ENCODE results near the gene GLB1L3. TPM values are rescaled to one million over a fixed set of nuclear protein-coding genes. Genes with fewer than 3 reads are reported as not detected.

The GLB1L3 gene
- total and polyA plus RNA-seq, 2 experiments from 2014 or later, result 0.17 TPM; not detected in 1

- TF ChIP-seq EZH2phosphoT487 (IDR thresholded peaks at IDR 0.05; ENCODE audit: low read depth, severe bottlenecking, unreplicated experiment), result no peak
- TF ChIP-seq, protein P1, sequence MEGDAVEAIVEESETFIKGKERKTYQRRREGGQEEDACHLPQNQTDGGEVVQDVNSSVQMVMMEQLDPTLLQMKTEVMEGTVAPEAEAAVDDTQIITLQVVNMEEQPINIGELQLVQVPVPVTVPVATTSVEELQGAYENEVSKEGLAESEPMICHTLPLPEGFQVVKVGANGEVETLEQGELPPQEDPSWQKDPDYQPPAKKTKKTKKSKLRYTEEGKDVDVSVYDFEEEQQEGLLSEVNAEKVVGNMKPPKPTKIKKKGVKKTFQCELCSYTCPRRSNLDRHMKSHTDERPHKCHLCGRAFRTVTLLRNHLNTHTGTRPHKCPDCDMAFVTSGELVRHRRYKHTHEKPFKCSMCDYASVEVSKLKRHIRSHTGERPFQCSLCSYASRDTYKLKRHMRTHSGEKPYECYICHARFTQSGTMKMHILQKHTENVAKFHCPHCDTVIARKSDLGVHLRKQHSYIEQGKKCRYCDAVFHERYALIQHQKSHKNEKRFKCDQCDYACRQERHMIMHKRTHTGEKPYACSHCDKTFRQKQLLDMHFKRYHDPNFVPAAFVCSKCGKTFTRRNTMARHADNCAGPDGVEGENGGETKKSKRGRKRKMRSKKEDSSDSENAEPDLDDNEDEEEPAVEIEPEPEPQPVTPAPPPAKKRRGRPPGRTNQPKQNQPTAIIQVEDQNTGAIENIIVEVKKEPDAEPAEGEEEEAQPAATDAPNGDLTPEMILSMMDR (IDR thresholded peaks at IDR 0.05; ENCODE audit: poor library complexity), result no peak
- no peak for TF ChIP-seq EZH2 (IDR thresholded peaks at IDR 0.05; ENCODE audit: borderline replicate concordance)
- H3K9me3 ChIP-seq (ENCODE audit: low read depth), result no peaks in the 10 kb centered on the region
- H4K20me1 ChIP-seq (ENCODE audit: insufficient read depth, poor library complexity, severe bottlenecking), result no peaks in the 10 kb centered on the region
- peaks cover 3% of the 10 kb centered on the region for H3K27me3 ChIP-seq
- no peak overlapping the region for H3K4me2 ChIP-seq
- no peaks in the 10 kb centered on the region for H3K9me2 ChIP-seq (replicated peaks; ENCODE audit: insufficient read depth)
- no peaks in the 10 kb centered on the region for H3K79me2 ChIP-seq
- H3K36me3 ChIP-seq (replicated peaks; ENCODE audit: insufficient read depth, low read depth), result no peaks in the 10 kb centered on the region
- 93% methylated on average over 7 of the region's 7 CpGs for WGBS (ENCODE audit: low lambda C conversion rate, missing lambda C conversion rate)
- H2AFZ ChIP-seq, result no peak overlapping the region
- DNase-seq (ENCODE audit: low spot score), result no peak
- no peaks in the 10 kb centered on the region for H3K4me1 ChIP-seq (ENCODE audit: insufficient read depth)
- H3K27ac ChIP-seq, result no peak overlapping the region
- H3K4me3 ChIP-seq, result no peak overlapping the region
Observed at GRCh38 chr11:134264966-134265764, 11.0 kb upstream of the GLB1L3 start.

DNA sequence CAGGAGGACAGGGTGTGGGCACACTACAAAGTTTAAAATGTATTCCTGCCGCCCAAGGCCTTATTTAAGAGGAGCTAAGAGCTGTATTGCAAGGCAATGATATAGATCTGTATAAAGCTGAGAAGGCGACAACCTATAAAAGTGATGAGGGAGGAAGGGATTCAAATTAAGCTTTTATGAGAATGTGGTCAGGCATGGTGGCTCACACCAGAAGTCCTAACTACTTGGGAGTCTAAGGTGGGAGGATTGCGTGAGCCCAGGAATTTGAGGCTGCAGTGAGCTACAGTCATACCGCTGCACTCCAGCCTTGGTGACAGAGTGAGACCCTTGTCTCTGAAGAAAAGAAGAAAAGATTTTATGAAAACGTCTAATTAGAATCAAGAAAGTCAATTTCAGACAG lies 9.7 kb upstream of the GLB1L3 start:
- Histone ChIP-seq H4K20me1 (ENCODE audit: insufficient read depth, poor library complexity, severe bottlenecking) (no peaks in the 10 kb centered on the region), H3K79me2 (no peaks in the 10 kb centered on the region), H3K9me3 (ENCODE audit: low read depth) (no peaks in the 10 kb centered on the region), H3K4me1 (ENCODE audit: insufficient read depth) (no peaks in the 10 kb centered on the region), H3K36me3 (replicated peaks; ENCODE audit: insufficient read depth, low read depth) (no peaks in the 10 kb centered on the region), H3K9me2 (replicated peaks; ENCODE audit: insufficient read depth) (no peaks in the 10 kb centered on the region), H3K4me3 (no peak overlapping the region), H2AFZ (no peak overlapping the region), H3K4me2 (no peak overlapping the region), H3K27me3 (peaks cover 10% of the 10 kb centered on the region), H3K27ac (no peak overlapping the region)
- TF ChIP-seq EZH2phosphoT487 (IDR thresholded peaks at IDR 0.05; ENCODE audit: low read depth, severe bottlenecking, unreplicated experiment) (no peak), EZH2 (IDR thresholded peaks at IDR 0.05; ENCODE audit: borderline replicate concordance) (no peak)
- TF ChIP-seq, protein P1 (IDR thresholded peaks at IDR 0.05; ENCODE audit: poor library complexity), result no peak
- DNase-seq (ENCODE audit: low spot score), result no peak
- WGBS (ENCODE audit: low lambda C conversion rate, missing lambda C conversion rate), result 87% methylated on average over 5 of the region's 5 CpGs

DNA sequence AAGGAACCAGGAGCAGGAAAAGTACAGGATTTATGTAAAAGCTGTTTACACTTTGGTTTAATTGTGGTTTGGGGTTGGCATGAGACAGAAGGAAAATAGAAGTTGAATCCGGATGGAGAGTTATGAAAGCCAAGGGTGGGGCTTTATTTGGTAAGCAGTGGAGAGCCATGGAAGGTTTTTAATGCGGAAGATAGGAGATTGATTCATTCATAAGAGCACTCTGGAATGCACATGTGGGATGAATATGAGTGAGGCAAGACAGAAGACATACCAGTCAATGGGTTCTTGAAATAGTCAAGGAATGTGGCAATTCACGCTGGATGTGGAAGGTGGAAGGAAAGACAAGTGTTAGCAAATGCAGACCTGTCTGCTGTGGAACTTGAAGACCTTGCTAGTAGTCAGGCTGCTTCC lies 9.3 kb upstream of the GLB1L3 start:
- Histone ChIP-seq H3K79me2 (no peaks in the 10 kb centered on the region), H3K9me3 (ENCODE audit: low read depth) (no peaks in the 10 kb centered on the region), H3K4me2 (no peak overlapping the region), H3K36me3 (replicated peaks; ENCODE audit: insufficient read depth, low read depth) (no peaks in the 10 kb centered on the region), H3K27me3 (peaks cover 14% of the 10 kb centered on the region), H3K4me1 (ENCODE audit: insufficient read depth) (no peaks in the 10 kb centered on the region), H3K4me3 (no peak overlapping the region), H3K27ac (no peak overlapping the region), H3K9me2 (replicated peaks; ENCODE audit: insufficient read depth) (no peaks in the 10 kb centered on the region), H4K20me1 (ENCODE audit: insufficient read depth, poor library complexity, severe bottlenecking) (no peaks in the 10 kb centered on the region), H2AFZ (no peak overlapping the region)
- TF ChIP-seq EZH2phosphoT487 (IDR thresholded peaks at IDR 0.05; ENCODE audit: low read depth, severe bottlenecking, unreplicated experiment) (no peak), EZH2 (IDR thresholded peaks at IDR 0.05; ENCODE audit: borderline replicate concordance) (no peak)
- TF ChIP-seq, protein P1 (IDR thresholded peaks at IDR 0.05; ENCODE audit: poor library complexity), result no peak
- no peak for DNase-seq (ENCODE audit: low spot score)
- WGBS (ENCODE audit: low lambda C conversion rate, missing lambda C conversion rate), result 72% methylated on average over 3 of the region's 3 CpGs

Data from hepatocyte (in vitro differentiated cells).